HepG2 (cell line): ENCODE measurements around the gene SMIM36. TPM values are rescaled to one million over a fixed set of nuclear protein-coding genes. Genes with fewer than 3 reads are reported as not detected.

Source experiments
- ATAC-seq: fragments of 200-7000 bp; cut with Tn5 transposase; 3 replicates; pipeline ENCODE4 v1.9.1; 2020; ENCODE audit warnings: mild to moderate bottlenecking, moderate library complexity
- BruUV-seq: library from RNA; stranded (reverse); fragments of 400-500 nt; replicated peaks from 2 replicates; lab custom pipeline; 2021; lab: Mats Ljungman, UMichigan
- CTCF ChIA-PET: fragments of 300-600 bp; formaldehyde crosslinking; extraction: SDS; loops from one replicate; lab custom pipeline; 2021; ENCODE audit warnings: low total read pairs, inconsistent platforms, low intra/inter-chr PET ratio; lab: Yijun Ruan, JAX
- POLR2A ChIA-PET: fragments of 350-600 bp; sonication (Branson Sonifier 250); formaldehyde crosslinking; loops from one replicate; lab custom pipeline; 2020; ENCODE audit warnings: antibody characterized with exemption, inconsistent platforms; lab: Yijun Ruan, JAX
- DNase-seq: peaks from one replicate; pipeline ENCODE4 v3.0.0-alpha.2; 2015; ENCODE audit warnings: low spot score
- FAIRE-seq: peaks from 3 replicates; lab custom pipeline; 2011; peaks lifted over from hg19 to GRCh38; lab: Jason Lieb, UNC
- H2AFZ ChIP-seq: one replicate; pipeline ENCODE4 v1.6.1; 2011; ENCODE audit warnings: low read length, inconsistent platforms
- H3K27ac ChIP-seq: fragments of 300-600 bp; 3 replicates; pipeline ENCODE4 v1.8.0; 2011; ENCODE audit warnings: mixed run types, mild to moderate bottlenecking, mixed read lengths, low read length, inconsistent platforms; ENCODE audit not compliant: insufficient read depth; ENCODE audit errors: extremely low read length
- H3K27me3 ChIP-seq, 2 experiments: fragments of 200-600 bp in 1 of 2; 2 replicates in 1 of 2; 3 replicates in 1 of 2; pipeline versions ENCODE4 v1.6.0 to v1.8.0; 2011; ENCODE audit warnings: low read length in 2 of 2, mild to moderate bottlenecking in 2 of 2, moderate library complexity in 2 of 2, inconsistent platforms in 1 of 2; ENCODE audit not compliant: insufficient read depth in 2 of 2, control insufficient read depth in 1 of 2
- H3K36me3 ChIP-seq, 2 experiments: fragments of 200-600 bp in 1 of 2; replicated peaks in 1 of 2; 2 replicates in 1 of 2; 3 replicates in 1 of 2; pipeline versions ENCODE4 v1.5.1 to v1.8.0; 2011; ENCODE audit warnings: low read length in 2 of 2, inconsistent platforms in 1 of 2; ENCODE audit not compliant: insufficient read depth in 2 of 2, control insufficient read depth in 1 of 2
- H3K4me1 ChIP-seq: 2 replicates; pipeline ENCODE4 v1.5.1; 2012; ENCODE audit warnings: low read length, inconsistent platforms; ENCODE audit not compliant: insufficient read depth
- H3K4me2 ChIP-seq: 2 replicates; pipeline ENCODE4 v1.6.0; 2011; ENCODE audit warnings: low read depth, low read length, inconsistent platforms
- H3K4me3 ChIP-seq, 3 experiments: fragments of 200-600 bp in 1 of 3; sonication (generic), shearing (Covaris generic) in 1 of 3; replicated peaks in 1 of 3; 2 replicates each; pipeline ENCODE4 v1.5.1; 2011 to 2016; ENCODE audit warnings: low read length in 3 of 3, inconsistent platforms in 2 of 3, low read depth in 2 of 3, mild to moderate bottlenecking in 2 of 3, control low read depth in 1 of 3, mixed read lengths in 1 of 3; ENCODE audit not compliant: insufficient read depth in 1 of 3
- H3K79me2 ChIP-seq: one replicate; pipeline ENCODE4 v1.6.1; 2011; ENCODE audit warnings: low read length, inconsistent platforms; ENCODE audit not compliant: insufficient read depth
- H3K9ac ChIP-seq: 2 replicates; pipeline ENCODE4 v1.6.0; 2011; ENCODE audit warnings: mild to moderate bottlenecking, low read depth, low read length, inconsistent platforms; ENCODE audit not compliant: insufficient read depth
- H3K9me3 ChIP-seq: 2 replicates; pipeline ENCODE4 v1.5.1; 2012; ENCODE audit warnings: mild to moderate bottlenecking, low read length
- H4K20me1 ChIP-seq: 2 replicates; pipeline ENCODE4 v1.6.0; 2011; ENCODE audit warnings: inconsistent platforms, mild to moderate bottlenecking, low read length, moderate library complexity; ENCODE audit not compliant: insufficient read depth
- FIP1L1 ChIP-seq: fragments of 200-400 bp; formaldehyde crosslinking; IDR thresholded peaks from 2 replicates; pipeline ENCODE4 v1.6.1; 2018; ENCODE audit warnings: low read depth, mild to moderate bottlenecking, low read length, moderate library complexity, borderline replicate concordance; ENCODE audit not compliant: insufficient read depth
- FOXA1 ChIP-seq, 2 experiments: fragments of 450-650 bp in 1 of 2; sonication (generic) in 1 of 2; formaldehyde crosslinking in 1 of 2; IDR thresholded peaks; 2 replicates each; pipeline versions ENCODE4 v1.4.0 to v1.6.1; 2016 to 2020; ENCODE audit warnings: missing genetic modification reagents in 1 of 2
- KLF13 ChIP-seq: sonication (generic); formaldehyde crosslinking; IDR thresholded peaks from 2 replicates; pipeline ENCODE4 v1.4.0; 2020; ENCODE audit warnings: mild to moderate bottlenecking, missing genetic modification reagents
- ONECUT2 ChIP-seq: sonication (generic); formaldehyde crosslinking; IDR thresholded peaks from 2 replicates; pipeline ENCODE4 v1.4.0; 2020; ENCODE audit warnings: missing genetic modification reagents
- RFX5 ChIP-seq: IDR thresholded peaks from 2 replicates; pipeline ENCODE4 v1.6.1; 2011; ENCODE audit warnings: low read depth, low read length, improper control_type of control experiment
- SATB2 ChIP-seq: sonication (generic); formaldehyde crosslinking; IDR thresholded peaks from 2 replicates; pipeline ENCODE4 v1.5.0; 2020; ENCODE audit warnings: missing genetic modification reagents
- SKI ChIP-seq: fragments of 450-650 bp; IDR thresholded peaks from one replicate; pipeline ENCODE4 v1.6.1; 2018; ENCODE audit warnings: mild to moderate bottlenecking; ENCODE audit not compliant: partially characterized antibody
- TARDBP ChIP-seq: sonication (generic); formaldehyde crosslinking; IDR thresholded peaks from 2 replicates; pipeline ENCODE4 v1.8.0; 2022; ENCODE audit warnings: mild to moderate bottlenecking, missing genetic modification reagents
- ZNF33A ChIP-seq: sonication (generic); formaldehyde crosslinking; IDR thresholded peaks from 2 replicates; pipeline ENCODE4 v1.5.1; 2020; ENCODE audit warnings: missing genetic modification reagents, mild to moderate bottlenecking, moderate library complexity, borderline replicate concordance
- ZNF343 ChIP-seq: sonication (generic); formaldehyde crosslinking; IDR thresholded peaks from 2 replicates; pipeline ENCODE4 v1.4.0; 2020; ENCODE audit warnings: mild to moderate bottlenecking, missing genetic modification reagents
- ZNF567 ChIP-seq: sonication (generic); formaldehyde crosslinking; IDR thresholded peaks from 2 replicates; pipeline ENCODE4 v1.8.1; 2023; ENCODE audit warnings: mild to moderate bottlenecking, missing genetic modification reagents, borderline replicate concordance
- WGBS: methylation state at CpG from one replicate; pipeline ENCODE4 v1.1.6; 2017; ENCODE audit warnings: low lambda C conversion rate; 5-methylcytosine and 5-hydroxymethylcytosine counted together
- in situ Hi-C: cut with HindIII; loops from 2 replicates; pipeline ENCODE4 v1.10.0; 2017; ENCODE audit warnings: low pct_unique_long_range_greater_than_20kb; ENCODE audit not compliant: extremely low pct_ligation_motif_present
- intact Hi-C: fragments of 100-400 bp; cut with micrococcal nuclease; formaldehyde crosslinking; loops from one replicate; pipeline ENCODE4 v1.10.0; 2022; ENCODE audit not compliant: unreplicated experiment
- polyA plus RNA-seq, 8 experiments: library from polyadenylated mRNA; depleted of rRNA in 3 of 8; stranded (reverse) in 7 of 8; unstranded in 1 of 8; fragments of >200 nt; fragmentation: Illumina TruSeq in 4 of 8; extraction: Trizol in 4 of 8; gene quantifications; 2 replicates each; pipeline versions ENCODE4 v1.2.1 to v1.2.3, GENCODE V29; 2011 to 2016; ENCODE audit warnings: low read depth in 4 of 8, missing spikeins in 1 of 8, mixed read lengths in 1 of 8; ENCODE audit not compliant: insufficient read depth in 1 of 8
- total RNA-seq, 5 experiments: library from RNA; depleted of rRNA; stranded (reverse); fragments of >200 nt; fragmentation: Illumina TruSeq; extraction: Trizol; gene quantifications; 2 replicates each; pipeline ENCODE4 v1.2.3, GENCODE V29; 2016; ENCODE audit warnings: low read depth in 1 of 5
- TF ChIP-seq, protein P1 (sequence below): sonication (generic); formaldehyde crosslinking; IDR thresholded peaks from 2 replicates; pipeline ENCODE4 v1.5.0; 2020; ENCODE audit warnings: mild to moderate bottlenecking, missing genetic modification reagents, moderate library complexity
- TF ChIP-seq, protein P2 (sequence below): sonication (generic); formaldehyde crosslinking; IDR thresholded peaks from 2 replicates; pipeline ENCODE4 v1.4.0; 2020; ENCODE audit warnings: missing genetic modification reagents

The SMIM36 gene
- total and polyA plus RNA-seq, 2 of the 13 experiments (the other 11 are each of a cell fraction or from before 2014, with no cell fraction given), result not detected

DNA sequence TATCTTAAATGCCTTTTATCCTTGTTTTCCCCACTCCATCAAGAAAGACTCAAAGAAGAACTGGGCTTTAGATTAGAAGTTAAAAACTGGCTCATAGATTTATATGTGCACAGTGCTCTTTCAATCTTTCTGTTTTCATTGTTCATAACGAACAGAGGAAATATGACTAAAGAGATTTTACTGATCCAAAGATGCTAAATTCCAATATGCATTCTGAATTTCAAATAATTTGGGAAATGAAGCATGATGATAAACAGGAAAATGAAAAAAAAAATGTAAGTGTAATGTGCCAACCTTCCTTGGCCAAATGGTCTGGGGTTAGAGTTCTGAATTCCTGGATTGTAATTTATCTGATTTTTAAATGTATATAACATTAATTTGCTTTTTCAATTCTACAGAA is 25.0 kb upstream of the SMIM36 start:
- no peak for ATAC-seq
- WGBS, result 10% methylated on average over 1 of the region's 1 CpG
- Histone ChIP-seq H3K4me2 (no peak overlapping the region), H3K9ac (no peak overlapping the region), H3K36me3 (no peaks in the 10 kb centered on the region), H3K27me3 (peaks cover 0 to 1% of the 10 kb centered on the region in 2 experiments; a peak in 1 of 5 replicates), H3K4me1 (no peaks in the 10 kb centered on the region), H4K20me1 (no peaks in the 10 kb centered on the region), H3K4me3 (no peak overlapping the region), H2AFZ (no peak overlapping the region), H3K27ac (no peak overlapping the region), H3K79me2 (no peaks in the 10 kb centered on the region), H3K9me3 (no peaks in the 10 kb centered on the region)
- no peak for DNase-seq
- CTCF ChIA-PET, result no interaction called here
- POLR2A ChIA-PET, result interaction anchor here (0.7 kb wide), 1 partner anchor 8 kb away, joined by 3 read pairs; no protein-coding TSS in a partner anchor
- FAIRE-seq, result no peak
- in situ Hi-C loops (no loop called here), intact Hi-C loops (no loop called here)
- TF ChIP-seq SKI (no peak), ONECUT2 (CRISPR knock-in tag) (no peak), SATB2 (no peak), ZNF567 (CRISPR knock-in tag) (no peak), FIP1L1 (no peak), TARDBP (CRISPR knock-in tag) (no peak)
- TF ChIP-seq, protein P1, sequence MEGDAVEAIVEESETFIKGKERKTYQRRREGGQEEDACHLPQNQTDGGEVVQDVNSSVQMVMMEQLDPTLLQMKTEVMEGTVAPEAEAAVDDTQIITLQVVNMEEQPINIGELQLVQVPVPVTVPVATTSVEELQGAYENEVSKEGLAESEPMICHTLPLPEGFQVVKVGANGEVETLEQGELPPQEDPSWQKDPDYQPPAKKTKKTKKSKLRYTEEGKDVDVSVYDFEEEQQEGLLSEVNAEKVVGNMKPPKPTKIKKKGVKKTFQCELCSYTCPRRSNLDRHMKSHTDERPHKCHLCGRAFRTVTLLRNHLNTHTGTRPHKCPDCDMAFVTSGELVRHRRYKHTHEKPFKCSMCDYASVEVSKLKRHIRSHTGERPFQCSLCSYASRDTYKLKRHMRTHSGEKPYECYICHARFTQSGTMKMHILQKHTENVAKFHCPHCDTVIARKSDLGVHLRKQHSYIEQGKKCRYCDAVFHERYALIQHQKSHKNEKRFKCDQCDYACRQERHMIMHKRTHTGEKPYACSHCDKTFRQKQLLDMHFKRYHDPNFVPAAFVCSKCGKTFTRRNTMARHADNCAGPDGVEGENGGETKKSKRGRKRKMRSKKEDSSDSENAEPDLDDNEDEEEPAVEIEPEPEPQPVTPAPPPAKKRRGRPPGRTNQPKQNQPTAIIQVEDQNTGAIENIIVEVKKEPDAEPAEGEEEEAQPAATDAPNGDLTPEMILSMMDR (CRISPR knock-in tag), result no peak
- BruUV-seq, result no TSS peak

DNA sequence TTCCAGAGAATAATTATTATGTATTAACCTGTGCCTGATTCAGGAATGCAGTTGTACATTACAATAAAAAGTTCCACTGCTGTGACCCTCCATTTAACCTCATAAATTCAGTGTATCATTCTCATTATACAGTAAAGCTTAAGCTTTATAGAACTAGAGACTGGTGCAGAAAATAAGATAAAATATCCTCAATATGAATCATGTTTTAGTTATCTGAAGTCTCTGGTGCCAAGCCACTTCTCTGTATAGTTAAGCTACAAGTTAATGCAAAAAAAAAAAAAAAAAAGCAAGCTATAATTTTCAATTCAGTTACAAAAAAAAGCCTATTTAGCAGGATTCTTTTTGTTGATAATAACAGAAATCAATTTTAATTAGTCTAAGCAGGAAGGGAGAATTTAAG is 22.4 kb upstream of the SMIM36 start:
- Histone ChIP-seq H3K79me2 (no peaks in the 10 kb centered on the region), H3K4me1 (no peaks in the 10 kb centered on the region), H2AFZ (no peak overlapping the region), H3K9me3 (no peaks in the 10 kb centered on the region), H3K9ac (no peak overlapping the region), H3K27ac (no peak overlapping the region), H4K20me1 (no peaks in the 10 kb centered on the region), H3K27me3 (peaks cover 0 to 1% of the 10 kb centered on the region in 2 experiments; a peak in 1 of 5 replicates), H3K4me3 (no peak overlapping the region), H3K4me2 (no peak overlapping the region), H3K36me3 (no peaks in the 10 kb centered on the region)
- no TSS peak for BruUV-seq
- no peak for FAIRE-seq
- DNase-seq, result no peak
- POLR2A ChIA-PET, result no interaction called here
- CTCF ChIA-PET, result interaction anchor here (1.7 kb wide), 1 partner anchor 8 kb away, joined by 3 read pairs; no protein-coding TSS in a partner anchor
- intact Hi-C loops (no loop called here), in situ Hi-C loops (no loop called here)
- no peak for ATAC-seq
- TF ChIP-seq, protein P2, sequence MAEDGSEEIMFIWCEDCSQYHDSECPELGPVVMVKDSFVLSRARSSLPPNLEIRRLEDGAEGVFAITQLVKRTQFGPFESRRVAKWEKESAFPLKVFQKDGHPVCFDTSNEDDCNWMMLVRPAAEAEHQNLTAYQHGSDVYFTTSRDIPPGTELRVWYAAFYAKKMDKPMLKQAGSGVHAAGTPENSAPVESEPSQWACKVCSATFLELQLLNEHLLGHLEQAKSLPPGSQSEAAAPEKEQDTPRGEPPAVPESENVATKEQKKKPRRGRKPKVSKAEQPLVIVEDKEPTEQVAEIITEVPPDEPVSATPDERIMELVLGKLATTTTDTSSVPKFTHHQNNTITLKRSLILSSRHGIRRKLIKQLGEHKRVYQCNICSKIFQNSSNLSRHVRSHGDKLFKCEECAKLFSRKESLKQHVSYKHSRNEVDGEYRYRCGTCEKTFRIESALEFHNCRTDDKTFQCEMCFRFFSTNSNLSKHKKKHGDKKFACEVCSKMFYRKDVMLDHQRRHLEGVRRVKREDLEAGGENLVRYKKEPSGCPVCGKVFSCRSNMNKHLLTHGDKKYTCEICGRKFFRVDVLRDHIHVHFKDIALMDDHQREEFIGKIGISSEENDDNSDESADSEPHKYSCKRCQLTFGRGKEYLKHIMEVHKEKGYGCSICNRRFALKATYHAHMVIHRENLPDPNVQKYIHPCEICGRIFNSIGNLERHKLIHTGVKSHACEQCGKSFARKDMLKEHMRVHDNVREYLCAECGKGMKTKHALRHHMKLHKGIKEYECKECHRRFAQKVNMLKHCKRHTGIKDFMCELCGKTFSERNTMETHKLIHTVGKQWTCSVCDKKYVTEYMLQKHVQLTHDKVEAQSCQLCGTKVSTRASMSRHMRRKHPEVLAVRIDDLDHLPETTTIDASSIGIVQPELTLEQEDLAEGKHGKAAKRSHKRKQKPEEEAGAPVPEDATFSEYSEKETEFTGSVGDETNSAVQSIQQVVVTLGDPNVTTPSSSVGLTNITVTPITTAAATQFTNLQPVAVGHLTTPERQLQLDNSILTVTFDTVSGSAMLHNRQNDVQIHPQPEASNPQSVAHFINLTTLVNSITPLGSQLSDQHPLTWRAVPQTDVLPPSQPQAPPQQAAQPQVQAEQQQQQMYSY (CRISPR knock-in tag), result no peak
- TF ChIP-seq RFX5 (no peak), ZNF33A (CRISPR knock-in tag) (no peak), KLF13 (no peak), FOXA1 (IDR thresholded peaks at IDR 0.05) (no peak), FOXA1 (CRISPR knock-in tag; IDR thresholded peaks at IDR 0.05) (no peak), ZNF343 (CRISPR knock-in tag) (no peak)
